Astrocyte of the hippocampus (primary cell): ENCODE results near the gene RRBP1.
"Not testable (repeated sequence)": the region's sequence is repeated elsewhere in the genome, so short reads cannot be mapped to it uniquely, and the experiment has no call there.

Experiments used
- DNase-seq: peaks from one replicate; pipeline ENCODE4 v3.0.0; 2011; ENCODE audit warnings: low read depth, low spot score

RRBP1 gene

DNA sequence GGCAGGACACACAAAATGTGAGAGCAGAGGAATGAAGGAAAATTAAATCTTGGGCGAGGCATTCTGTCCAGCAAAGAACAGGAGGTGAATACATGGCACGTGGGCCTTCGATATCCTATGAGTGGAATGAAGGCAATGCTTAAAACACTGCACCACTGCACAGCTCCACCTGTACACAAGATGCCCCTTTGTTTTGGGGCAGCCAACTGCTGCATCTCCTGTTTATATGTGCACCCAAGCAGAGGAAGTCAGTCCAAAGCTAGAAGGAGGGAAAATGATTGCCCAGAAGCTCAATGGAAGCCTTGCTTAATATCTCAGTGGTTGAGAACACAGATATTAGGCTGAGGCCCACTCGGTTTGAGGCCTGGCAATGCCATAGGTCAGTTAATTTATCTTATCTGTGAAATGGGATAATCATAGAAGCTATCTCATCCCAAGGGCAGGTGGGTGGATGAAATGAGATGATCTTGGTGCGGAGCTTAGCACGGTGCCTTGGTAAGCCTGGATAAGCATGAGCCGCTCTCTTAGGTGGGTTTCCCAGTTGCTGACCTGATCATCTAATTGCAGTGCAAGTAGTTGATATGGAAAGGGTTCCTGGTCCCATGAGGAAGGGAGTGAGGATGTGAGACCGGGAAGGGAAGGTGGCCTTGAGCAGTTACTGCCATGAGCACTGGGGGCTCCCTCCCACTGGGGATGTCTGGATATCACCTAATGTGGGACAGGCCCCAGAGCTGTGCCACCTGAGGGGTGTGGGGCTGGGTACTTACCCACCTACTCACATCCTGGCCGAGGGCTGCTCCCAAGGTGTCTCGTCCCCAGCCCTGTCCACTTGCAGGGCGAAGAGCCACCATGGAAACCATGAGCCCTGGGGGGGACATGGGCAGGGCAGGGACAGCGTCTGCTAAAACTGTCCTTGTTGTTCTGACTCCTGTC is 27.6 kb upstream of the RRBP1 start:
- no peak for DNase-seq

DNA sequence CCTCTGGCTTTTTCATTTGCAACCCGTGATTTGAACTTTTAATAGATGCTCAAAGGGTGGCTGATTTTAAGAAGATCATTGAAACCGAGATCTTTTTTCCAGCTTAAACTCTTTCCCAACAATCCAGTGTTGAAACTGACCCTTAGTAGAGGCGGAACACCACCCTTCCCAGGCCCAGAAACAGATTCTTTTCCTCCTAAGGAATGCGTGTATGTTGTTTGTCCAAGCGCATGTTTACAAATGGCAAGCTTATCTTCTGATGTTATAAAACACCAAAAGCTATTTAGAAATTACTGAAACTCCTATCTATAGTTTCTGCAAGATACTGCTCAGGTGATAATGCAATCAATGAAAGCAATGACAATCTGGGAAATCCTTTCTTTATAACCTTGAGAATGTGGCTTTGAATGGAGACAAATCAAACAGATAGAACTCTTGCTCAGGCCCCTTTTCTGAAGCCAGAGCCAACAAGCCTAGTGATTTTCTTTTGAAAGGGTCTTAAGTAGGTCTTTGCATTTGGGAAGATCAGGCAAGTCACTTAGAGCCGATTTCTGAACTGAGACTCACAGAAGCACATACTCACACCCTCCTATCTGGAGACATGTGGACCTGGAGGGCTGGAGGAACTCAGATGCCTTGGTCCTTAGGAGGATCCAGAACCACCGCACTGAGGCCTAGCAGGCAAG is 26.8 kb upstream of the RRBP1 start:
- no peak for DNase-seq

DNA sequence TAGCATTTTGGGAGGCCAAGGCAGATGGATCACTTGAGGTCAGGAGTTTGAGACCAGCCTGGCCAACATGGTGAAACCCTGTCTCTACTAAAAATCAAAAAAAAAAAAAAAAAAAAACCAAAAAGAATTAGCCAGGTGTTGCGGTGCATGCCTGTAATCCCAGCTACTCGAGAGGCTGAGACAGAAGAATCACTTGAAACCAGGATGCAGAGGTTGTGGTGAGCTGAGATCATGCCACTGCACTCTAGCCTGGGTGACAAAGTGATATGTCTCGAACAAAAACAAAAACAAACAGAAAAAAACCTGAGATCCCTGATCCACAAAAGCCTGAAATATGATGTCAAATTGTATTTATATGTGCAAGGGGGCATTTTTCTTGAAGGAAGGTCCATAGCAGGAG is 25.9 kb upstream of the RRBP1 start:
- not testable (repeated sequence) for DNase-seq

DNA sequence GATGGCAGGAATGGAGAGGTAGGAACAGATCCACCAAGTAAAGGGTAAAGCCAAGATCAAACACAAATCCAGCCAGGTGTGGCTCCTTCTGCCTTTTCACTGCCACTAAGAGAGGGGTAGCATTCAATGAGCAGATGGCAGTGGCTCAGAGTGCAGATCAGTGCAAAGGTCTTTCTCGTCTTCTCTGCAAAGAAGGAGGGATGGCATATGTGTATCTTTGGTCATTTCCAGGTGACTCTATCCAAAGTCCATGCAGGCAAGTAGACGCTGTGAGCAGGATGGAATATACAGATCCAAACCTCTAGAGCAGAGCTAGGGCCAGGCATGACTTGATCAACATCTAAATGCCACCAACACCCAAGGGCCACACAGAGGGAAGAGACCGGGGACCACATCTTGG is 24.6 kb upstream of the RRBP1 start:
- no peak for DNase-seq

DNA sequence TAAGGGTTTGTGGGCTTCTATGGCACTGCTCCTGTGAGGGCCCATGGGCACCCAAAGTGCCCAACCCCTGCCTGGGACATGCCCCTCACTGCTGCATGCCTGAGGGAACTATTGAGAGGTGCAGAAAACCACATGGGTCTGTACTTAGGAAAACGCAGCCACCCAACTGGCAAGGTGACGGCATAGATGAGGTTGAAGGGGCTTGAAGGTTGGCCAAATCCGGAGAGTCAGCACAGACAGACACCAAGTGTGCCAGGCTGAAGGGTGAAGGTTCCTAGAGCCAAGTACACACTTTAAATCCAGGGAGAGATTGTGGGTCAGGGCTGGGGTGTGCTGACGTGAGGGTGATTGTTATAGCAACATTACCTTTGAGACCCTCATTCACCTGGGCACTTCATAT is 23.9 kb upstream of the RRBP1 start:
- DNase-seq = no peak

DNA sequence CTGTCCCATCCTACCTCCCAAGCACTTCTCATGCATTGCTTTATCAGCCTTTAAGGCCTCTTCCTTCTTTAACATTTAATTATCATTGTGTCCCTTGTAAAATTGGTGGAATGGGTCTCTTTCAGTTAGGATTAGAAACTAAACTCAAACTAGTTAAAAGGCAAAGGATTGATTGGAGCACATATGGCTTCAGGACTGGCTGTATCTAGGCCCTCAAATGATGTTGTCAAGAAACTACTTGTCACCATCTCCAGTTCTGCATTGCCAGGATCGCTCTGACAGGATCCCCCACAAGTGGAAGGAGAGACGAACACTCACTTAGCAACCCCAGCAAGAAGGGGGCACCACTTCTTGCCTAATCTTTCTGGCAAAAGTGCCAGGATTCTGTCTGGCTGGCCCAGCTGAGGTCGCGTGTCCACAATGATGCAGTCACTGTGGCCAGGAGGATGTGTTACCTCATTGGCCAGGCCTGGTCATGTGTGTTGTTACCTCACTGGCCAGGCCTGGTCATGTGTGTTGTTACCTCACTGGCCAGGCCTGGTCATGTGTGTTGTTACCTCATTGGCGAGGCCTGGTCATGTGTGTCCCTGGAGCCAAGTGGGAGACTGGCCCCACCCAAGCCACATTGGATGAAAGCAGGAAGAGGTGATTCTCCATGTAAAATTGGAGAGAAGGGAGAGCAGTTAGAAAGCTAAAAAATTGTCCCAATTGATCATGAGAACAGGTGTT is 22.7 kb upstream of the RRBP1 start:
- DNase-seq = no peak

DNA sequence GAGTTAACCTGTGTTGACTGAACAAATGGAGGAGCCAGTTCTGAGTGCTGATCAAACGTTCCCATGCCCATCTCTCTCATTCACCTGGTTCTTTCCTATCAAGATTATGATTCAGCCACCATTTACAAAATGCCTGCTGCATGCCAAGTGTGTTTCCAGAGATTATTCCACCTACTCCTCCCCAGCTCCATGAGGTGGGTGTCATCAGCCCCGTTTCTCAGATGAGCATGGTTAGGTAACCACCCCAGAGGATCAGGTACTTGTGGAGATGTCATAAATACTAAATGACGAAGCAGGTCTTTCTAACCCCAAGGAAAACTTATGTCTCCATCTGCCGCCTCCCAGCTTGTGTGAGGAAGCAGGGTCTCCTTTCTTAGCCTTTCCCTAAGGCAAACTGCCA is 19.8 kb upstream of the RRBP1 start:
- DNase-seq = no peak

DNA sequence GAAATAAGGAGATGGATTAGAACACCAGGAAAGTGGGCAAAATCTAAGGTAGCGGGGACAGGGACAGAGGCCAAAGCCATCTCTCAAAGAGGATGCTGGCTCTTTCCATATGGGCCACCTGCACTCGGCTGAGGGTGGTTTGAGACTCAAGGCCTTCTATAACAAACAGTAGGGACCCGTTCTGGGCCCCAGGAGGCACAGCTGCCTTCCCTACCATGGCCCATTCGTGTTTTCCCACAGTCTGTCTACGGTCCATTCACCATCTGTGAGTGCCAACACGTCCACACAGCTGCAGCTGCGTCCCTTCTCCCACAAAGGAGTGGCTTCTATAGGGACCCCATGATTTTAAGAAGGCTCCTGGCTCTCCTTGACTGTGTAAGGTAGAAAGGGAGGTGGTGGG is 18.6 kb upstream of the RRBP1 start:
- DNase-seq = no peak

DNA sequence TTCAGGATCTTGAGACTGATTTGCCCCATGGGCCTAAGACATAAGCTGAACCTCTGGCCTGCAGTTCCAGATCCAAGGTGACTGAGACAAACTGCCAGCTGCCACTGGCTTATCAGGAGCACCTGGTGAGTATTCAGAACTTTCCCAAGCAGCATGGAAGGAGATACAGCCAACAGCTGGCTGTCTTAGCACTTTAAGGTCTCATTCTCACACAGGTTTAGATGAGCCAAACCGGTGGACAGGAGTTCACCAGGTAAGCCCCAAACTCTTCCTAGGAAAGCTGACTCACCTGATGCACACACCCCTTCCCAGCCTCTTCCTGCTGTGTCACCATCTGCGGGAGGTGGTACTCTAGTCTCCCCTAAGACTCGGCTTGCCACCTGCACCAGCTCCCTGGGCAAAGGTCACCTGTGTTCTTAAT is 17.9 kb upstream of the RRBP1 start, which contains the start of gene BANF2:
Gene BANF2 (plus strand): TSS at position 36 of the 421 bp plus-strand sequence. CDS start 25,060 bp downstream, outside the sequence.
- DNase-seq = no peak

DNA sequence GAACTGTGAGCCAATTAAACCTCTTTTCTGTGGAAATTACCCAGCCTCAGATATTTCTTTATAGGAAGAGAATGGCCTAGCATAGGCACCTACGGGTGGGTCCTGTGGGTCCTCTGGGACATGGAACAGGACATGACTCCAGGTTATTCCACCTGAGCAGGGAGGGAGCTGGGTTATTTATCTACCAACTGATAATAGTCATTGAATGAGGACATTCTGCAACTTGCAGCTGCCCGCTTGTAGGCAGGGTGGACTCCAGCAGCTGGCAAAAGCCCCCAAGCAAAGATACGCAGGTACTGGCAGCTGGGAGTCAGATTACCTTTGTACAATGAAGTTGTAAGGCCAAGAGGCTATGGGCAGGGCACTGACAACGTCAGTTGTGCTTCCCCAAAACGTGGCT is 16.3 kb upstream of the RRBP1 start:
- no peak for DNase-seq

DNA sequence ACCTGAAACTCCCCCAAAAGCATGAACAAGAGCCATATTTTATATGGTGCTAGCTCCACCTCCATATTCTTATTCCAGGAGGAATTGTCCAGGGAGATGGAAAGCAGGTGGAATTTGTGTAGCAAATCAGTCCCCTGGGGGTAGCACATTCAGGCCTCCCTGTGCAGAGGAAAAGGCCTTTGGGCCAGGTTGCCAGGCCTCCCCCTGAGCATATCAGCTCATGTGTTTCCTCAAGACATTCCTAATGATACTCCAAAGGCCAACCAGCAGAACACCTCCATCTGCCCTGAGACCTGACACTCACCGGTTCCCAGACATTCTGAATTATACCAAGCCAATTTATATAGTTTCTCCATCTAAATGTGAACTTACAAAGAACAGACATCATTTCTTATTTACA is 15.1 kb upstream of the RRBP1 start:
- DNase-seq = no peak

DNA sequence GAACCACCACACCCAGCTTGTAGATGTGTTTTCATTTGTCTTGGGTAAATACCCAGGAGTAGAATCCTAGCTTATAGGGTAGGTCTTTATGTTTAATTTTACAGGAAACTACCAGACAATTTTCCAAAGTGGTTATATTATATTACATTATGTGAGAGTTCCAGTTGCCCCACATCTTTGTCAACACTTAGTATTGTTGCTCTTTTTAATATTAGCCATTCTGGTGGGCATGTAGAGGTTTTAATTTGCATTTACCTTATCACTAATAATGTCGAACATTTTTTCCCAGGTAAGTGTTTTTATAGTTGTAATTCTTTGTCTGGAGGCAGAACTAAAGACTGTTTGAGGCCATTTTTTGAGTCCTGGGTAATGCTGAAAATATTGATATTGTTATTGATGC is 14.2 kb upstream of the RRBP1 start:
- no peak for DNase-seq

DNA sequence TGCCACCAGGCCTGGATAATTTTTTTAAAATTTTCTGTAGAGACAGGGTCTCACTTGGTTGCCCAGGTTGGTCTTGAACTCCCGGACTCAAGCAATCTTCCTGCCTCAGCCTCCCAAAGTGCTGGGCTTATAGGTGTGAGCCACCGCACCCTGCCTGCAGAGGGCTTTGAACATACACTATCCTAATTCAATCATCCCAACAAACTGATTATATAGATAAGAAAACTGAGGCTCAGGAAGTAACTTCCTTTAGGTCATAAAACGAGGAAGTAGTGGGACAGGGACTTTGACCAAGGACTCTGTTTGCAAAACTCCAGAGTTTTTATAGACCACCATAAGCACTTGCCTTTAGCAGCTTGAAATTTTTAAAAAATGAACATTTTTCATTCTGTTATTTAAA is 12.7 kb upstream of the RRBP1 start:
- DNase-seq = no peak

DNA sequence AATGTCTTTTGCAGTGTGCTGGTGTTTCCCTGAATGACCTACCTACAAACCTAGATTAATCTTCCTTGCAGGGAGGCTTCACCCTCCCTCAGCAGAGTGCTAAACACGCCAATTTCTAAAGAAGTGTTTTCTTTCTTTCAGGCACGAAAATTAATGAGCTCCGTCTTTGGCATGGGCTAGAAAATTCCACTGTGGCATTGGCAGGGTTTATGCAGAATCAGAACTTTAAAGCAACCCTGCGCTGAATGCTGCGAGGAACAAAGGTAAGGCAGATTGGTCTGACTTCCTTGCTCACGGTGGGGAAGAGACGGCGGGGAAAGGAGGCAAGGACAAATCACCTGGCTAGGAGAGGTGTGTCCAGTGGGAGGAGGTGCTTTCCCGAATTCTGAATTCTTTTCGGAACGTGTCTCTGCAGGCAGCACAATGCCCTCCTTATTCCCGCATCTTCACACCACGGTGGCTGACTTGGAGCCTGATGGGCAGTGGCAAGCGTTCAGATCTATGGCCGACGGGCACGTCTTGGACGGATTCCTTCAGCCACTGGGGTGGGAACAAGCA is 11.5 kb upstream of the RRBP1 start:
- peak; percentile 83 for DNase-seq

DNA sequence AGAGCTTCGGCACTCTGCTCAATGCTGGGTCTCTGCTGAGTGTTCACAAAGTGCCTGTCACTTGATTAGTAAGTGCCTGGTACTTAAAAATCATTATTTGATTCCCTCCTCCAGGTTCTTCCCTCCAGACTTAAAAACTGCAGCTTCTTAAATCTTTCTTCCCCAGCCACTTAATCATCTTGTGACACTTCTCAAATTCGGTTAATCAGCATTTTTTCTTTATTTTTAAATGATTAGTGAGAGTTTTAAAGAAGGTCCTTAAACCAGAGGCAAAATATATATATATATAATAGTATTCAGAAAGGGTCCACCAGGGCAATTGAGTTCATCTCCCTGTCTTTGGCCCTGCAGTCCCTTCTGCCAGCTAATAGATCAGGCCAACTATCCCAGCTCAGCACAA is 9.7 kb upstream of the RRBP1 start:
- DNase-seq = no peak

DNA sequence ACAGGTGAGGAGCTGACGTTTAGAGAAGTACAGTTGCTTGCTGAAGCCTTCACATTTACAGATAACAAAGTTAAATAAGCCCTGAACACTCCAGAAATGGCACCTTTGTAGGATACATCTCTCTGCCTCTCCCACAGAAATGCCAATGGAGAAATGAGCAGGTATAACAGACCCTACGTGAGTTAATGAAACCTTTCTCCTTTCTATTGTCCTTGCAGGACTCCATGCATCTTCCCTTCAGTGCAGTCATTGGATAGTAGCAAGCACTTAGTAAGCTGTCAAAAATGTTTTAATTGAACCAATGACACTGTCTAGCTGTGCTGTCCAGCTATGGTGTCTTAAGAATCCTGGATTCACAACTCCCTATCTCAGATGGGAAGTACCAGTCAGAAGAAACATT is 8.1 kb upstream of the RRBP1 start:
- no peak for DNase-seq

DNA sequence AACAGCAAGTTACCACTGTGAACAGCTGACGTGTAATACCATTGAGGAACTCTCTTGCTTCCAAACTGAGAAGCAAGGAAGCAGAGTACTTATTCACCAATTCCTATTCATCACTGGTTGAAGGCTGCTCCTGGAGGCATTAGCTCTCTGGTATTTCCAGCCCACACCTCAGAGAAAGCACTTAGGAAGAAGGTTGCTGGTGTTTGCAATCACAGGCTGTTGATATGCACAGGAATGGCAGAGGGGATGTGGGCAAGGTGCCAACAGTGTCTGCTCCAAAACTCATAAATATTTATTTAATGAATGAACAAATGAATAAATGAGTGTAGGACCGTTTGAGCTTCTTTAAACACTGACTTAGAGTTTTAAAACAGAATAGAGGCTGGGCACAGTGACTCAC is 6.9 kb upstream of the RRBP1 start:
- DNase-seq = peak; percentile 78

DNA sequence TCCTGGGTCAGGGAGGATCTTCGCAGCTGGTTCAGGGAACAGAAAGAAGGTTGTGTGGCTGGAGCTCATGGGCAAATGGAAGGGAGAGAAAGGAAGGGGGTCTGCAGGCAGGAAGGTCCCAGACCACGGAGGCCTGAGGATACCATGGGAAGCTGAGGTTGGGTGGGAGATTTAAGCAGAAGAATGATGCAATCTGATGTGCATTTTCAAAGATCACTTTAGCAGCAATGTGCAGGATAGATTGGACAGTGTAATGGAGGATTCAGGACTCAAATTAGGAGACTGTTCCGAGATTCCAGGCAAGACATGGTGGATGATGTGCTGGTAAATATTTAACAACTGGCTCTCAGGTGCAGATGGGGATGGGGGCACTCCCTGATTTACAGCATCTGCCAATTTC is 5.8 kb upstream of the RRBP1 start:
- DNase-seq = no peak

DNA sequence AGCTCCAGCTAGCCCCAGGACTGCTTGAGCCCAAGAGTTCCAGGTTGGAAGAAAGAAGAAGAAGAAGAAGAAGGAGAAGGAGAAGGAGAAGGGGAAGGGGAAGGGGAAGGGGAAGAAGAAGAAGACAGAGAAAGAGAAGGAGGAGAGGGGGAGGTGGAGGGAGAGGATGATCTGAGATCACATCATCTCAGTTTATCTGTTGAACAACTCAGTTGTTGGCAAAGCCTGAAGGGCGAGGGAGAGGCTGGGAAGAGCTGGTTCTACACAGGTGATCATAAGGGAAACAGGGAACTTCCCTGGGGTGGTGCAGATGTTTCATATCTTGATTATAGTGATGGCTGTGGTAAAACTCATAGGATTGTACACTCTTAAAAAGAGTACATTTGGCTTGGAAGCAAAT is 3.1 kb upstream of the RRBP1 start:
- DNase-seq = no peak

DNA sequence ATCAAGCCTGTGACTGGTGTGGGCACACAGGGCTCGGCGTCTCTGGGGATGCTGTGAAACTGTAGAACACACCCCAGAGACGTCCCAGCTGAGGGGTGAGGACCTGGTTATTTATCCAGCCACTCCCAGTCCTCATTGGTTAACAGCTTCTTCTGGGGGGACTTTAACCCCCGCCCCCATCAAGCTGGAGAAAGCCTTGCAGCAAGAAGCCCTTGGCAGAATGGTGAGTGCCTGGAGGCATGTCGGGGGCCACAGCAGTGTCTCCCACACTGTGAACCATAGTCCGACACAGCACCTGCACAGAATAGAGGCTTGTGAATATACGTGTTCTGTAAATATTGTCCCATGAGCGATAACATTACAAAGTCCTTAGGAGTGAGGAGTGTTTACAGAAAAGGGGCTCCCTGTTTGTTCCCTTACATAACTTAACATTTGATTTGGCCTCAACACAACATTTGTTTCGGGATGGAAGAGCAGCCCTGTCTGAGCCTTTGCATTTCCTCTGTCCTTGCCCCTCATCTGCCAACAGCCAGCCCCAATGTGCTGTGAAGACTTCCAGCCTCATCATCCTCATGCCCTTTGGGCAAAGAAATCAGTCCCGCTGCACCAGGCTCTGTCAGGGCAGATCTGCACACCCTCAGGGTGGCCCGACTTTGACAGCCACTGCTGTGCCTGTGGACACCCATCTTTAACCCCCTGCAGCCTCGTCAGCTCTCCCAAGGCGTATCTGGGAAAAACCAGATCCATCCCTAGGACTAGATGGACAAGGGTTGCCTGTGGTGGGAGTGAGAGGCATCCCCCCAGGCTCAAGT is 2.2 kb upstream of the RRBP1 start:
- DNase-seq = no peak
